Transverse colon (tissue), 4 donors: Measurements from ENCODE around the gene C19orf38. TPM values are rescaled to one million over a fixed set of nuclear protein-coding genes. Genes with fewer than 3 reads are reported as not detected.

Experiments
- DNase-seq: peaks from one replicate; pipeline ENCODE4 v3.0.0-alpha.2; 2019
- H3K27ac ChIP-seq, 4 donors: fragments of 200-600 bp; sonication (generic); 2 replicates each; pipeline ENCODE4 v1.5.1; 2016 to 2018; ENCODE audit warnings: inconsistent platforms in 4 of 4
- H3K27me3 ChIP-seq: fragments of 200-600 bp; sonication (generic); 2 replicates; pipeline ENCODE4 v1.5.1; 2017; ENCODE audit warnings: inconsistent platforms
- H3K36me3 ChIP-seq, 4 donors: fragments of 200-600 bp; sonication (generic); 2 replicates each; pipeline ENCODE4 v1.5.1; 2017 to 2019; ENCODE audit warnings: inconsistent platforms in 4 of 4
- H3K4me1 ChIP-seq, 4 donors: fragments of 200-600 bp; sonication (generic); 2 replicates each; pipeline ENCODE4 v1.5.1; 2017 to 2020; ENCODE audit warnings: inconsistent platforms in 4 of 4
- H3K4me3 ChIP-seq, 4 donors: fragments of 200-600 bp; sonication (generic); 1 replicate in 1 of 4; 2 replicates in 3 of 4; pipeline versions ENCODE4 v1.5.1 to v1.6.1; 2017 to 2019; ENCODE audit warnings: inconsistent platforms in 4 of 4
- H3K9me3 ChIP-seq, 2 donors: fragments of 200-600 bp; sonication (generic); 2 replicates each; pipeline ENCODE4 v1.5.1; 2017 to 2019; ENCODE audit warnings: inconsistent platforms in 2 of 2
- EP300 ChIP-seq: sonication (generic); formaldehyde crosslinking; IDR thresholded peaks from one replicate; pipeline ENCODE4 v1.6.1; 2017; ENCODE audit warnings: antibody characterized with exemption, low read depth
- POLR2A ChIP-seq: fragments of 450-650 bp; IDR thresholded peaks from one replicate; pipeline ENCODE4 v1.6.1; 2016; ENCODE audit warnings: antibody characterized with exemption, mild to moderate bottlenecking, moderate library complexity
- POLR2AphosphoS5 ChIP-seq, 3 donors: sonication (generic); formaldehyde crosslinking; IDR thresholded peaks; one replicate each; pipeline ENCODE4 v1.6.1; 2016; ENCODE audit warnings: antibody characterized with exemption in 3 of 3
- WGBS, 2 donors: methylation state at CpG; one replicate each; pipeline ENCODE4 v1.1.5; 2018; ENCODE audit warnings: low coverage in 1 of 2; 5-methylcytosine and 5-hydroxymethylcytosine counted together
- in situ Hi-C, 4 donors: fragments of 200-750 bp; cut with MboI; loops; one replicate each; pipeline versions ENCODE4 v1.15.0 to v1.15.1; 2017; ENCODE audit warnings: low sequenced_read_pairs in 3 of 4, low pct_ligation_motif_present in 1 of 4, low pct_unique_long_range_greater_than_20kb in 1 of 4
- intact Hi-C: fragments of 100-400 bp; cut with DNase I; formaldehyde crosslinking; loops from one replicate; pipeline ENCODE4 v1.15.1; 2023; ENCODE audit warnings: low total_unique reads
- total RNA-seq, 4 donors: library from RNA; depleted of rRNA; stranded (reverse); fragments of >200 nt; gene quantifications; one replicate each; pipeline ENCODE4 v1.1.0, GENCODE V29; 2016
- TF ChIP-seq, protein P1 (sequence below), 5 experiments: fragments of 200-600 bp in 3 of 5; fragments of 450-650 bp in 2 of 5; sonication (generic) in 3 of 5; IDR thresholded peaks; 1 replicate in 2 of 5; 2 replicates in 3 of 5; pipeline ENCODE4 v1.5.1; 2016 to 2017; ENCODE audit warnings: antibody characterized with exemption in 5 of 5, inconsistent platforms in 3 of 5, mild to moderate bottlenecking in 2 of 5, moderate library complexity in 1 of 5

Gene C19orf38
- total RNA-seq, 4 donors from 2014 or later, result 0.79 to 1.8 (median 0.96) TPM; not detected in 1

DNA sequence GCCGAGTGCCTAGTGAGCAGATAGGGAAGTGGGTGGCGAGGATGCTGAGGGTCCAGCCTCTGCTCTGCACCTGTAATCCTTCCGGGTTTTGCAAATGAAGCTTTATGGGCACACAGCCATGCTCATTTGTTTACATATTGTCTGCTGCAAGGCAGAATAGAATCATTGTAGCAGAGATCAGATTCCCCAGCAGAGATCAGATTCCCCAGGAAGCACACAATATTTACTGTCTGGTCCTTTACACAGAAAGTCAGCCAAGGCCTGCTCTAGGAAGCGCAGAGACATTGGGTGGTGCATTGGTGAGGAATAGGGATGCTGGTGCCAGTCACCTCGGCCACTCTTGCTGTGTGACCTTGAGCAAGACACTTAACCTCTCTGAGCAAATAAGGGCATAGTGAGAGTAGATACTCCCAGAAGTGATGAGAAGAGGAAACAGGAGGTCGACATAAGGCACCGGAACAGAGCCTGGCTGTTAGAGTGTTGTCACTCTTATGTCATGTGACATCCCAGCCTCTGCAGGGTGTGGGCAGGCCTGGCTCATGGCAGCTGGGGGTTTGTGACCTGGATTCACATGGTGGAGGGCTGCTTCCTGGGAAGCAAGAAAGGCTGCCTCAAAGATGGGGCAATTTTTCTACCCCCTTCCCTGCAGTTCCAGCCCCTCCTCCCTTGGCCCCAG, 48.8 kb downstream of the C19orf38 start:
- 20 to 60% methylated on average over 1 to 4 of the region's 7 CpGs for WGBS, 2 donors
- no peaks in the 10 kb centered on the region for H3K9me3 ChIP-seq
- H3K36me3 ChIP-seq, result no peaks in the 10 kb centered on the region
- peak overlapping the region; percentile 47 to 85 (median 59) for H3K27ac ChIP-seq
- peaks cover 41 to 67% (median 57%) of the 10 kb centered on the region in 4 donors for H3K4me1 ChIP-seq
- TF ChIP-seq POLR2A, result no peak
- TF ChIP-seq, protein P1, sequence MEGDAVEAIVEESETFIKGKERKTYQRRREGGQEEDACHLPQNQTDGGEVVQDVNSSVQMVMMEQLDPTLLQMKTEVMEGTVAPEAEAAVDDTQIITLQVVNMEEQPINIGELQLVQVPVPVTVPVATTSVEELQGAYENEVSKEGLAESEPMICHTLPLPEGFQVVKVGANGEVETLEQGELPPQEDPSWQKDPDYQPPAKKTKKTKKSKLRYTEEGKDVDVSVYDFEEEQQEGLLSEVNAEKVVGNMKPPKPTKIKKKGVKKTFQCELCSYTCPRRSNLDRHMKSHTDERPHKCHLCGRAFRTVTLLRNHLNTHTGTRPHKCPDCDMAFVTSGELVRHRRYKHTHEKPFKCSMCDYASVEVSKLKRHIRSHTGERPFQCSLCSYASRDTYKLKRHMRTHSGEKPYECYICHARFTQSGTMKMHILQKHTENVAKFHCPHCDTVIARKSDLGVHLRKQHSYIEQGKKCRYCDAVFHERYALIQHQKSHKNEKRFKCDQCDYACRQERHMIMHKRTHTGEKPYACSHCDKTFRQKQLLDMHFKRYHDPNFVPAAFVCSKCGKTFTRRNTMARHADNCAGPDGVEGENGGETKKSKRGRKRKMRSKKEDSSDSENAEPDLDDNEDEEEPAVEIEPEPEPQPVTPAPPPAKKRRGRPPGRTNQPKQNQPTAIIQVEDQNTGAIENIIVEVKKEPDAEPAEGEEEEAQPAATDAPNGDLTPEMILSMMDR (IDR thresholded peaks at IDR 0.05), result no peak
- no peak for TF ChIP-seq EP300
- no peak for TF ChIP-seq POLR2AphosphoS5 (IDR thresholded peaks at IDR 0.05)
- in situ Hi-C loops, result no loop called here
- no peaks in the 10 kb centered on the region for H3K27me3 ChIP-seq
- H3K4me3 ChIP-seq, result no peak overlapping the region
- intact Hi-C loops, result no loop called here
- DNase-seq, result no peak

DNA sequence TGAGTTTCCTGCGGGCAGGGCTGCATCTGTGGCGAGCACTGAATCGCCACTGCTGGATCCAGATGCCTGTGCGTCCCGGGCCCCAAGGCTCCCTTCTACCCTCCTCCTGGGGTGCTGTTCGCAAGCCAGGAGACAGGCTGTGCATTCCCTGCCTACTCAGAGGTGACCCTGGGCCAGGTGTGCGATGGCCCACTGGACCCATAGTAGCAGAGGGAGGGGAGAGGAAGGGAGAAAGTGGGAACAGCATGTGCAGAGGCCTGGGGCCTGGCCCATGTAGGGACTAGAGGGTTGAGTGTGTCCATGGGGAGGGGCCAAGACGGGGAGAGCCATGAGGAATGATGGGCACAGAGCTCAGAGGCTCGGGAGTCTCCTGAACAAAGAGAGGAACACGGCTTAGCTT, 50.4 kb downstream of the C19orf38 start:
- TF ChIP-seq POLR2A (no peak), EP300 (no peak), POLR2AphosphoS5 (IDR thresholded peaks at IDR 0.05) (no peak)
- TF ChIP-seq, protein P1 (IDR thresholded peaks at IDR 0.05), result no peak
- intact Hi-C loops, result no loop called here
- Histone ChIP-seq H3K9me3 (no peaks in the 10 kb centered on the region), H3K27me3 (no peaks in the 10 kb centered on the region), H3K4me3 (no peak overlapping the region), H3K27ac (peak overlapping the region; percentile 80 to 86 (median 83)), H3K4me1 (peaks cover 36 to 54% (median 47%) of the 10 kb centered on the region in 4 donors), H3K36me3 (no peaks in the 10 kb centered on the region)
- 67 to 68% methylated on average over 2 to 10 of the region's 10 CpGs for WGBS, 2 donors
- no peak for DNase-seq
- in situ Hi-C loops, result no loop called here

DNA sequence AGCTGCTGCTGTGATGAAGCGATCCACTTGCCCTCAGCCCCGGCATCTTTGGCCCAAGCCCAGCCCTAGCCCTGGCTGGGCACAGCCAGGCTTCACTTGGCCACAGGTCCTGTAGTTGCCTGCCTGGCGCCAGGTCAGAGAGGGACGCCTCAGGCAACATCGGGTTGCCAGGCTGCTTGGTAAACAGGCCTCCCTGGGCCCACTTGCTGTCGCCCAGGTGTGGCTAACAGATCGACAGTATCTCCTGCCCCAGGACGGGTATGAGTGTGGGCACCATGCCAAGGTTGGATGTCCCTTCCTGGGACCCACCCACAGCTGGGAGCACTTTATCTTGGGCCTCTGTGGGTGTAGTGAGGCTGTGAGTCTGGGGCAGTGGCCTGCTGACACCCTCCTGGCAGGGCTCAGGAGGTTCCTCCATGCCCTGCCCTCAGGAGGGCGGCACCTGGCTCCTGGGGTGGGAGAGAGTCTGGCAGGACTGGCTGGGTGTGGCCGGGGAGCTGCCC, 51.0 kb downstream of the C19orf38 start:
- Histone ChIP-seq H3K9me3 (no peaks in the 10 kb centered on the region), H3K27me3 (no peaks in the 10 kb centered on the region), H3K4me3 (no peak overlapping the region), H3K36me3 (no peaks in the 10 kb centered on the region), H3K27ac (peak overlapping the region; percentile 80 to 86 (median 83)), H3K4me1 (peaks cover 36 to 54% (median 47%) of the 10 kb centered on the region in 4 donors)
- intact Hi-C loops, result no loop called here
- in situ Hi-C loops, result no loop called here
- WGBS, 2 donors, result 20 to 33% methylated on average over 1 to 10 of the region's 10 CpGs
- peak; percentile 92 for DNase-seq
- TF ChIP-seq, protein P1 (IDR thresholded peaks at IDR 0.05), result no peak
- TF ChIP-seq POLR2AphosphoS5 (IDR thresholded peaks at IDR 0.05) (peak; percentile 54 to 75 (median 72)), EP300 (peak; percentile 67), POLR2A (peak; percentile 36)

DNA sequence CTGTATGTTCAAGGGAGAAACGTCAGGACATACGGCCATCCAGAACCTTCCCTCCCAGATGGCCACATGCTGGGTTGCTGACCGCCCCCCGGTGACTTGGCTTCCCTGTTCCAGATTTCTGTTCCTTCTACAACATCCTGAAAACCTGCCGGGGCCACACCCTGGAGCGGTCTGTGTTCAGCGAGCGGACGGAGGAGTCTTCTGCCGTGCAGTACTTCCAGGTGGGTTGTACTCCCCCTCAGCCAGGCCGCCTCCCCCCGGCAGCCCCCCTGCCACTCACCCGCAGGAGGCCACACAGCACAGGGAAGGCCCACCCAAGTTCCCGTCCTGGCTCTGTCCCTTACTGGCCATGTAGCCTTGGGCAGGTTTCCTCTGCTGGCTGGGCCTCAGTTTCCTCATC, 59.7 kb downstream of the C19orf38 start:
- 91% methylated on average over 14 of the region's 14 CpGs; no CpG with 5 or more reads in 1 of the 2 donors for WGBS, 2 donors
- no peak overlapping the region for H3K4me3 ChIP-seq
- H3K9me3 ChIP-seq, result no peaks in the 10 kb centered on the region
- intact Hi-C loops (loop anchor here (10.0 kb wide), 1 partner anchor 1123 kb away; no protein-coding TSS in a partner anchor), in situ Hi-C loops (no loop called here)
- H3K27ac ChIP-seq, result no peak overlapping the region
- no peak for TF ChIP-seq POLR2A
- TF ChIP-seq, protein P1 (IDR thresholded peaks at IDR 0.05), result no peak
- no peak for TF ChIP-seq POLR2AphosphoS5 (IDR thresholded peaks at IDR 0.05)
- no peak for TF ChIP-seq EP300
- H3K4me1 ChIP-seq, result no peaks in the 10 kb centered on the region
- peaks cover 0 to 40% (median 20%) of the 10 kb centered on the region in 4 donors for H3K36me3 ChIP-seq
- DNase-seq, result no peak
- H3K27me3 ChIP-seq, result no peaks in the 10 kb centered on the region
